IMR-90 (cell line): ENCODE results near the gene DCP1A. TPM values are rescaled to one million over a fixed set of nuclear protein-coding genes. Genes with fewer than 3 reads are reported as not detected.

Experiments used
- ATAC-seq: fragments of 200-7000 bp; cut with Tn5 transposase; 2 replicates; pipeline ENCODE4 v1.9.1; 2020; ENCODE audit warnings: low read depth, mild to moderate bottlenecking, moderate library complexity
- BruUV-seq: library from RNA; stranded (reverse); fragments of 400-500 nt; replicated peaks from 2 replicates; lab custom pipeline; 2021; lab: Mats Ljungman, UMichigan
- CTCF ChIA-PET: fragments of 300-600 bp; formaldehyde crosslinking; extraction: SDS; loops from one replicate; lab custom pipeline; 2021; ENCODE audit warnings: antibody characterized with exemption; lab: Yijun Ruan, JAX
- POLR2A ChIA-PET: fragments of 300-600 bp; sonication (Branson Sonifier 250); formaldehyde crosslinking; loops from one replicate; lab custom pipeline; 2022; ENCODE audit warnings: antibody characterized with exemption; ENCODE audit not compliant: unreplicated experiment; lab: Charles Lee
- DNase-seq: peaks from one replicate; pipeline ENCODE4 v3.0.0; 2013
- H2AFZ ChIP-seq: replicated peaks from 2 replicates; pipeline ENCODE3; 2013; ENCODE audit warnings: low read length, mild to moderate bottlenecking; ENCODE audit not compliant: poor library complexity
- H2AK5ac ChIP-seq: 2 replicates; pipeline ENCODE4 v1.6.1; 2013; ENCODE audit warnings: low read depth, low read length, inconsistent platforms
- H2AK9ac ChIP-seq: replicated peaks from 2 replicates; pipeline ENCODE3; 2013; ENCODE audit warnings: mild to moderate bottlenecking, low read depth, low read length, moderate library complexity; ENCODE audit not compliant: poor library complexity
- H2BK120ac ChIP-seq: 2 replicates; pipeline ENCODE4 v1.6.1; 2013; ENCODE audit warnings: low read depth, low read length, inconsistent platforms
- H2BK15ac ChIP-seq: 3 replicates; pipeline ENCODE4 v1.6.1; 2013; ENCODE audit warnings: low read depth, low read length, inconsistent platforms
- H2BK20ac ChIP-seq: 2 replicates; pipeline ENCODE4 v1.6.1; 2013; ENCODE audit warnings: low read depth, mild to moderate bottlenecking, inconsistent platforms, low read length, moderate library complexity
- H2BK5ac ChIP-seq: 2 replicates; pipeline ENCODE4 v1.6.1; 2013; ENCODE audit warnings: mild to moderate bottlenecking, low read depth, low read length, inconsistent platforms; ENCODE audit not compliant: poor library complexity, severe bottlenecking
- H3K14ac ChIP-seq: replicated peaks from 2 replicates; pipeline ENCODE4 v1.6.1; 2013; ENCODE audit warnings: low read depth, low read length, inconsistent platforms
- H3K18ac ChIP-seq: 2 replicates; pipeline ENCODE4 v1.6.1; 2013; ENCODE audit warnings: low read depth, low read length, control low read depth
- H3K23ac ChIP-seq: 2 replicates; pipeline ENCODE4 v1.6.1; 2013; ENCODE audit warnings: low read depth, low read length, inconsistent platforms
- H3K27ac ChIP-seq: 2 replicates; pipeline ENCODE4 v1.5.1; 2013; ENCODE audit warnings: mild to moderate bottlenecking, control low read depth, low read length; ENCODE audit not compliant: insufficient read depth
- H3K27me3 ChIP-seq: 2 replicates; pipeline ENCODE4 v1.6.1; 2013; ENCODE audit warnings: low read length; ENCODE audit not compliant: control insufficient read depth, insufficient read depth
- H3K36me3 ChIP-seq: 2 replicates; pipeline ENCODE4 v1.6.1; 2013; ENCODE audit warnings: low read length, mixed read lengths; ENCODE audit not compliant: control insufficient read depth, insufficient read depth
- H3K4ac ChIP-seq: 2 replicates; pipeline ENCODE4 v1.6.1; 2013; ENCODE audit warnings: low read depth, low read length, inconsistent platforms
- H3K4me1 ChIP-seq: 2 replicates; pipeline ENCODE4 v1.6.1; 2013; ENCODE audit warnings: low read length, mixed read lengths; ENCODE audit not compliant: control insufficient read depth, insufficient read depth
- H3K4me2 ChIP-seq: 2 replicates; pipeline ENCODE4 v1.6.1; 2013; ENCODE audit warnings: low read depth, mild to moderate bottlenecking, control low read depth, low read length, moderate library complexity
- H3K4me3 ChIP-seq: 2 replicates; pipeline ENCODE4 v1.5.1; 2013; ENCODE audit warnings: low read depth, mild to moderate bottlenecking, control low read depth, low read length, moderate library complexity; ENCODE audit not compliant: insufficient read depth
- H3K56ac ChIP-seq: 2 replicates; pipeline ENCODE4 v1.6.1; 2013; ENCODE audit warnings: low read length, inconsistent platforms; ENCODE audit not compliant: insufficient read depth; ENCODE audit errors: extremely low read depth
- H3K79me1 ChIP-seq, 2 experiments: 2 replicates each; pipeline ENCODE4 v1.6.1; 2013; ENCODE audit warnings: low read length in 2 of 2, inconsistent platforms in 1 of 2, low read depth in 1 of 2
- H3K9ac ChIP-seq: 2 replicates; pipeline ENCODE4 v1.6.1; 2013; ENCODE audit warnings: low read depth, low read length, control low read depth
- H3K9me1 ChIP-seq: 2 replicates; pipeline ENCODE4 v1.6.1; 2013; ENCODE audit warnings: low read length, inconsistent platforms; ENCODE audit not compliant: insufficient read depth
- H3K9me3 ChIP-seq: 2 replicates; pipeline ENCODE4 v1.6.1; 2013; ENCODE audit warnings: low read length; ENCODE audit not compliant: control insufficient read depth, insufficient read depth
- H4K20me1 ChIP-seq: 2 replicates; pipeline ENCODE4 v1.6.1; 2013; ENCODE audit warnings: low read length, inconsistent platforms; ENCODE audit not compliant: insufficient read depth
- H4K5ac ChIP-seq: 2 replicates; pipeline ENCODE4 v1.6.1; 2013; ENCODE audit warnings: mild to moderate bottlenecking, low read depth, low read length, control low read depth
- H4K8ac ChIP-seq, 2 experiments: 2 replicates each; pipeline ENCODE4 v1.6.1; 2013; ENCODE audit warnings: low read depth in 2 of 2, low read length in 2 of 2, control low read depth in 1 of 2, inconsistent platforms in 1 of 2
- H4K91ac ChIP-seq: 2 replicates; pipeline ENCODE4 v1.6.1; 2013; ENCODE audit warnings: low read depth, low read length, inconsistent platforms; ENCODE audit not compliant: insufficient read depth
- CEBPB ChIP-seq: IDR thresholded peaks from 2 replicates; pipeline ENCODE4 v1.6.1; 2012; ENCODE audit warnings: low read depth, low read length, improper control_type of control experiment
- RFX5 ChIP-seq: IDR thresholded peaks from 2 replicates; pipeline ENCODE4 v1.8.0; 2012; ENCODE audit warnings: low read depth, mild to moderate bottlenecking, low read length, moderate library complexity
- WGBS, 2 experiments: methylation state at CpG; one replicate each; pipeline versions ENCODE4 v1.1.5 to v1.1.7; 2013; ENCODE audit warnings: missing lambda C conversion rate in 2 of 2; ENCODE audit not compliant: insufficient read length in 1 of 2; ENCODE audit errors: extremely low coverage in 2 of 2; 5-methylcytosine and 5-hydroxymethylcytosine counted together
- dilution Hi-C: fragments of 300-500 bp; cut with HindIII; formaldehyde crosslinking; loops from one replicate; pipeline ENCODE4 v1.14.3; 2018; ENCODE audit warnings: low sequenced_read_pairs; ENCODE audit not compliant: unreplicated experiment
- in situ Hi-C: fragments of 300-500 bp; cut with MboI; formaldehyde crosslinking; loops from 3 replicates; pipeline ENCODE4 v1.14.3; 2019; ENCODE audit warnings: low sequenced_read_pairs, inconsistent platforms, mixed read lengths
- intact Hi-C: fragments of 100-400 bp; cut with micrococcal nuclease; formaldehyde crosslinking; loops from 2 replicates; pipeline ENCODE4 v1.10.0; 2022
- polyA plus RNA-seq, 3 experiments: library from polyadenylated mRNA; depleted of rRNA; stranded (reverse); fragments of >200 nt; gene quantifications; 2 replicates each; pipeline ENCODE4 v1.2.3, GENCODE V29; 2012; ENCODE audit warnings: low replicate concordance in 1 of 3
- total RNA-seq: library from RNA; depleted of rRNA; stranded (reverse); fragments of >200 nt; gene quantifications from 2 replicates; pipeline ENCODE4 v1.2.3, GENCODE V29; 2012
- TF ChIP-seq, protein P1 (sequence below): fragments of 150-350 bp; IDR thresholded peaks from 2 replicates; pipeline ENCODE4 v1.6.1; 2016; ENCODE audit warnings: low read depth, mild to moderate bottlenecking, low read length, moderate library complexity, borderline replicate concordance

DCP1A gene
- total and polyA plus RNA-seq, 2 of the 4 experiments (the other 2 are of a cell fraction): 13.2 to 30.1 TPM

DNA sequence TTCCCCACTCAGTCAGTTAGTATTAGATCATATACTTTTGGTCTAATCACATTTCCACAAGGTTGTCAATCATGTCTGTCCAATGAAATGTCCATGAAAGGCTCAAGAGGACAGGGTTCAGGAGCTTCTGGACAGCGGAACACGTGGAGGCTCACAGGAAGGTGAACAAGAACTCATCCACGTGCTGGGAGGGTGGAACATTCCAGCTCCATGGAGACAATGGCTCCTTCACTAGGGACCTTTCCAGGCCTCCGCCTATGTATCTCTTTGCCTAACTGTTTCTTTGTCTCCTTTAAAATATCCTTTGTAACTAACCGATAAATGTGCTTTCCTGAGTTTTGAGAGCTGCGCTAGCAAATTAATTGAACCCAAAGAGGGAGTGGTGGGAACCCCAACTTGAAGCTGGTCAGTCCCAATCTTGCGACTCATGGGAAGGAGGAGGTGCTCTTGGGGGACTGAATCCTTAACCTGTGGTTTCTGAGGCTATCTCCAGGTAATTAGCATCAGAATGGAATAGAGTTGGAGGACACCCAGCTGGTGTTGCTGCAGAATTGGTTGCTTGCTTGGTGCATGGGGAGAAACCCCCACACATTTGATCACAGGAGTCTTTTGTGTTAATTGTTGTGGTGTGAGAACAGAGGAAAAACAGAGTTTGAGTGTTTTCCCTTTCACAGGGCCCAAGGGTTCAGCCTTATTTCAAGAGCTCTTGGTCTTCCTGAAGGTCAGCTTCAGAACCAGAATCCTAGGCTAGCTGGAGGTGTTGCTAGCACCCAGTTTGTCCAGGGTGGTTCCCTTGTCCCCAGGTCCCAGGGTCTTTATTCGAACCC lies 88.5 kb downstream of the DCP1A start:
- Histone ChIP-seq H3K18ac (no peak overlapping the region), H4K20me1 (peaks cover 20% of the 10 kb centered on the region), H3K56ac (no peak overlapping the region), H3K4me2 (no peak overlapping the region), H2BK5ac (no peak overlapping the region), H3K9me3 (no peaks in the 10 kb centered on the region), H2AFZ (peak overlapping the region; percentile 74), H3K79me1 (peaks cover 0 to 8% of the 10 kb centered on the region in 2 experiments; a peak in 2 of 4 replicates), H3K14ac (no peak overlapping the region; the same call in 1 of the 2 replicates), H3K9me1 (peaks cover 9% of the 10 kb centered on the region), H3K4me3 (no peak overlapping the region), H3K9ac (no peak overlapping the region), H2BK15ac (peak overlapping the region; percentile 87; the same call in 1 of the 3 replicates), H3K27ac (no peak overlapping the region), H4K8ac (no peak overlapping the region), H3K36me3 (peaks cover under 1% of the 10 kb centered on the region; the same call in 1 of the 2 replicates), H2BK20ac (peak overlapping the region; percentile 42), H3K4ac (peak overlapping the region; percentile 63; the same call in 1 of the 2 replicates), H2AK5ac (peak overlapping the region; percentile 54; the same call in 1 of the 2 replicates), H3K27me3 (no peaks in the 10 kb centered on the region), H3K4me1 (peaks cover 9% of the 10 kb centered on the region), H4K91ac (no peak overlapping the region), H2BK120ac (peak overlapping the region; percentile 58; the same call in 1 of the 2 replicates), H3K23ac (no peak overlapping the region), H4K5ac (no peak overlapping the region), H2AK9ac (peak overlapping the region; percentile 73)
- TF ChIP-seq, protein P1, sequence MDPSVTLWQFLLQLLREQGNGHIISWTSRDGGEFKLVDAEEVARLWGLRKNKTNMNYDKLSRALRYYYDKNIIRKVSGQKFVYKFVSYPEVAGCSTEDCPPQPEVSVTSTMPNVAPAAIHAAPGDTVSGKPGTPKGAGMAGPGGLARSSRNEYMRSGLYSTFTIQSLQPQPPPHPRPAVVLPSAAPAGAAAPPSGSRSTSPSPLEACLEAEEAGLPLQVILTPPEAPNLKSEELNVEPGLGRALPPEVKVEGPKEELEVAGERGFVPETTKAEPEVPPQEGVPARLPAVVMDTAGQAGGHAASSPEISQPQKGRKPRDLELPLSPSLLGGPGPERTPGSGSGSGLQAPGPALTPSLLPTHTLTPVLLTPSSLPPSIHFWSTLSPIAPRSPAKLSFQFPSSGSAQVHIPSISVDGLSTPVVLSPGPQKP: no peak
- TF ChIP-seq RFX5 (no peak), CEBPB (no peak)
- CTCF ChIA-PET: no interaction called here
- POLR2A ChIA-PET: no interaction called here
- in situ Hi-C loops: no loop called here
- no peak for ATAC-seq
- intact Hi-C loops: no loop called here
- dilution Hi-C loops: no loop called here
- 49% methylated on average over 3 of the region's 8 CpGs; no CpG with 5 or more reads in 1 of the 2 experiments for WGBS, 2 experiments
- no peak for DNase-seq
- BruUV-seq: no TSS peak
